DND-41 (cell line): ENCODE measurements around the gene SLC6A19.

Experiments
- ATAC-seq: fragments of 200-7000 bp; cut with Tn5 transposase; 3 replicates; pipeline ENCODE4 v1.9.1; 2021; ENCODE audit warnings: low read depth; ENCODE audit not compliant: insufficient read depth
- DNase-seq: peaks from one replicate; pipeline ENCODE4 v3.0.0-alpha.2; 2020
- H2AFZ ChIP-seq: 2 replicates; pipeline ENCODE4 v1.6.0; 2012; ENCODE audit warnings: low read depth, low read length
- H3K27ac ChIP-seq: 2 replicates; pipeline ENCODE4 v1.5.1; 2012; ENCODE audit warnings: low read length, inconsistent platforms
- H3K27me3 ChIP-seq: fragments of 200-600 bp; sonication (generic); 2 replicates; pipeline ENCODE4 v1.6.0; 2012; ENCODE audit warnings: low read length, mild to moderate bottlenecking, inconsistent platforms; ENCODE audit not compliant: insufficient read depth, poor library complexity
- H3K36me3 ChIP-seq: 2 replicates; pipeline ENCODE4 v1.5.1; 2012; ENCODE audit warnings: low read length, inconsistent platforms; ENCODE audit not compliant: insufficient read depth
- H3K4me1 ChIP-seq: 2 replicates; pipeline ENCODE4 v1.5.1; 2012; ENCODE audit warnings: mild to moderate bottlenecking, low read length; ENCODE audit not compliant: insufficient read depth
- H3K4me2 ChIP-seq: 2 replicates; pipeline ENCODE4 v1.6.0; 2012; ENCODE audit warnings: mild to moderate bottlenecking, moderate library complexity, low read length, inconsistent platforms; ENCODE audit not compliant: insufficient read depth
- H3K4me3 ChIP-seq, 2 experiments: fragments of 200-600 bp in 1 of 2; shearing (Covaris generic) in 1 of 2; 2 replicates each; pipeline ENCODE4 v1.5.1; 2012 to 2016; ENCODE audit warnings: inconsistent platforms in 2 of 2, low read length in 2 of 2, mild to moderate bottlenecking in 2 of 2, low read depth in 1 of 2, moderate library complexity in 1 of 2
- H3K79me2 ChIP-seq: 2 replicates; pipeline ENCODE4 v1.6.0; 2012; ENCODE audit warnings: low read length, inconsistent platforms; ENCODE audit not compliant: insufficient read depth
- H3K9ac ChIP-seq: 2 replicates; pipeline ENCODE4 v1.6.0; 2012; ENCODE audit warnings: low read depth, mild to moderate bottlenecking, inconsistent platforms, low read length, moderate library complexity
- H3K9me3 ChIP-seq: 2 replicates; pipeline ENCODE4 v1.5.1; 2012; ENCODE audit warnings: low read length, moderate library complexity, mild to moderate bottlenecking, inconsistent platforms; ENCODE audit not compliant: insufficient read depth, severe bottlenecking
- H4K20me1 ChIP-seq: 2 replicates; pipeline ENCODE4 v1.6.0; 2012; ENCODE audit warnings: low read length; ENCODE audit not compliant: insufficient read depth
- CTCF ChIP-seq: IDR thresholded peaks from 2 replicates; pipeline ENCODE4 v1.5.1; 2012; ENCODE audit warnings: borderline replicate concordance, low read length, moderate library complexity, mild to moderate bottlenecking; ENCODE audit not compliant: poor library complexity, severe bottlenecking; ENCODE audit errors: extremely low read depth
- EZH2 ChIP-seq: IDR thresholded peaks from 3 replicates; pipeline ENCODE4 v1.6.1; 2012; ENCODE audit warnings: borderline replicate concordance, low read depth, mild to moderate bottlenecking, moderate library complexity, low read length, inconsistent platforms; ENCODE audit not compliant: severe bottlenecking

Gene SLC6A19

GRCh38 chr5:1270933-1271914 is 69.8 kb downstream of the SLC6A19 start:
- no peak for ATAC-seq
- peaks cover 29% of the 10 kb centered on the region for H3K4me1 ChIP-seq
- H4K20me1 ChIP-seq = peaks cover 2% of the 10 kb centered on the region; the same call in 1 of the 2 replicates
- no peaks in the 10 kb centered on the region for H3K79me2 ChIP-seq
- no peak overlapping the region for H2AFZ ChIP-seq
- peaks cover 10% of the 10 kb centered on the region; the same call in 1 of the 2 replicates for H3K36me3 ChIP-seq
- no peaks in the 10 kb centered on the region for H3K27me3 ChIP-seq
- H3K9me3 ChIP-seq = no peaks in the 10 kb centered on the region
- H3K9ac ChIP-seq = no peak overlapping the region
- no peak overlapping the region for H3K4me2 ChIP-seq
- TF ChIP-seq CTCF (no peak), EZH2 (no peak)
- no peak overlapping the region for H3K4me3 ChIP-seq
- H3K27ac ChIP-seq = no peak overlapping the region; the same call in 1 of the 2 replicates
- no peak for DNase-seq

DNA sequence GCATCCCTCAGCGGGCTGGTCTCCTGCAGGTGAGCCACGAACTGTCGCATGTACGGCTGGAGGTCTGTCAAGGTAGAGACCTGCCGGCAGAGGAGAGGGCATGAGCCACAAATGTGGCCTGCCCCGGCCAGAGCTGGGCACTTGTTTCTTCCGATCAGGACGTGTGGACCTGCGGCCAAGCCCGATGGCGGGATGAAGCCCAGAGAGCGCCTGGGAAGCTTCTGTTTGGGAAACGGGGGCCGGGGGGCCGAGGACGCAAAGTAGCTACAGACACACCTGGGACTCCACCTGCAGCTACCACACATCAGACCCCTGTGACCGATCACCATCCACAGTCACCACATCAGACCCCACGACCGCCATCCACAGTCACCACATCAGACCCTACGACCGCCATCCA is 70.8 kb downstream of the SLC6A19 start:
- Histone ChIP-seq H3K79me2 (no peaks in the 10 kb centered on the region), H3K4me1 (peaks cover 29% of the 10 kb centered on the region), H3K9me3 (no peaks in the 10 kb centered on the region), H3K36me3 (peaks cover 10% of the 10 kb centered on the region), H3K4me3 (no peak overlapping the region), H3K27me3 (no peaks in the 10 kb centered on the region), H3K4me2 (no peak overlapping the region), H4K20me1 (peaks cover 2% of the 10 kb centered on the region; the same call in 1 of the 2 replicates), H3K27ac (no peak overlapping the region; the same call in 1 of the 2 replicates), H3K9ac (no peak overlapping the region), H2AFZ (no peak overlapping the region)
- DNase-seq = no peak
- TF ChIP-seq CTCF (no peak), EZH2 (no peak)
- no peak for ATAC-seq

DNA sequence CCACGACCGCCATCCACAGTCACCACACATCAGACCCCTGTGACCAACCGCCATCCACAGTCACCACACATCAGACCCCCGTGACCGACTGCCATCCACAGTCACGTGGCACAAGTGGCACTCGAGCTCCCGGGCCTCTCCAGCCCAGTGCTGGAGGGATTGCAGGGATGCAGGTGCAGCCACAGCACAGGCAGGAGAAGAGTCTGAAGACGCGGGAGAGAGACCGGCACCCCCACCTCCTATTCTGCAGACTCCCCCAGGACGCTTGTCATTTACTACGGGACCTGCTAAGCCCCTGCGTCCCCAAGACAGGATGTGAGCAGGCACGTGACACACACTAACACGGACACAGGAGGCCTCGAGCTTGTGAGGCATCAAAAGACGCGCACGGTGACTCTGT is 72.3 kb downstream of the SLC6A19 start:
- H3K9me3 ChIP-seq = peaks cover 2% of the 10 kb centered on the region
- no peaks in the 10 kb centered on the region for H3K27me3 ChIP-seq
- peaks cover 18% of the 10 kb centered on the region for H3K36me3 ChIP-seq
- no peak overlapping the region for H3K4me2 ChIP-seq
- peak; percentile 30 for DNase-seq
- no peak overlapping the region for H3K4me3 ChIP-seq
- no peak overlapping the region for H2AFZ ChIP-seq
- peaks cover 21% of the 10 kb centered on the region for H3K4me1 ChIP-seq
- no peak overlapping the region for H3K9ac ChIP-seq
- no peak for ATAC-seq
- H3K27ac ChIP-seq = no peak overlapping the region; the same call in 1 of the 2 replicates
- H3K79me2 ChIP-seq = no peaks in the 10 kb centered on the region
- H4K20me1 ChIP-seq = no peaks in the 10 kb centered on the region
- no peak for TF ChIP-seq EZH2
- no peak for TF ChIP-seq CTCF
